Naive B cell (primary cell): ENCODE measurements around the gene TRAFD1. TPM values are rescaled to one million over a fixed set of nuclear protein-coding genes. Genes with fewer than 3 reads are reported as not detected.
"Not testable (repeated sequence)": the region's sequence is repeated elsewhere in the genome, so short reads cannot be mapped to it uniquely, and the experiment has no call there.

Experiments used
- ATAC-seq, 2 donors: fragments of 150-1000 bp; cut with Tn5 transposase; 2 replicates each; pipeline ENCODE4 v1.10.0; 2021; ENCODE audit warnings: low read depth in 2 of 2, mild to moderate bottlenecking in 2 of 2, moderate library complexity in 2 of 2
- DNase-seq: peaks from one replicate; pipeline ENCODE4 v3.0.0; 2022
- H3K27ac Mint-ChIP-seq, 6 donors: one replicate each; pipeline ENCODE4 v1.8.0; 2020 to 2022; ENCODE audit warnings: mild to moderate bottlenecking in 6 of 6, mixed read lengths in 6 of 6, moderate library complexity in 5 of 6, inconsistent platforms in 2 of 6
- H3K27me3 Mint-ChIP-seq, 3 donors: one replicate each; pipeline ENCODE4 v1.8.0; 2021 to 2022; ENCODE audit warnings: mixed read lengths in 3 of 3, mild to moderate bottlenecking in 1 of 3
- H3K36me3 Mint-ChIP-seq, 2 donors: one replicate each; pipeline ENCODE4 v1.8.0; 2020 to 2022; ENCODE audit warnings: mixed read lengths in 2 of 2, inconsistent platforms in 1 of 2, mild to moderate bottlenecking in 1 of 2
- H3K4me1 Mint-ChIP-seq, 3 donors: one replicate each; pipeline ENCODE4 v1.8.0; 2020 to 2022; ENCODE audit warnings: mixed read lengths in 3 of 3, inconsistent platforms in 1 of 3, mild to moderate bottlenecking in 1 of 3, moderate library complexity in 1 of 3
- H3K4me3 Mint-ChIP-seq, 8 donors: one replicate each; pipeline ENCODE4 v1.8.0; 2020 to 2022; ENCODE audit warnings: mild to moderate bottlenecking in 8 of 8, mixed read lengths in 8 of 8, moderate library complexity in 8 of 8, inconsistent platforms in 2 of 8
- H3K9me3 Mint-ChIP-seq, 7 donors: one replicate each; pipeline ENCODE4 v1.8.0; 2020 to 2022; ENCODE audit warnings: mixed read lengths in 7 of 7, mild to moderate bottlenecking in 5 of 7, inconsistent platforms in 2 of 7, moderate library complexity in 1 of 7
- polyA plus RNA-seq, 6 donors: library from polyadenylated mRNA; unstranded; fragments of 300-500 nt; fragmentation: Illumina TruSeq; gene quantifications; one replicate each; pipeline ENCODE4 v1.2.3, GENCODE V29; 2021; ENCODE audit warnings: low read depth in 6 of 6

TRAFD1 gene
- polyA plus RNA-seq, 6 donors from 2014 or later = 55.6 to 83.2 (median 80.2) TPM

- H3K27ac Mint-ChIP-seq = peak overlapping the region; percentile 69 to 97 (median 90)
- H3K36me3 Mint-ChIP-seq = no peaks in the 10 kb centered on the region
- ATAC-seq (no peak), DNase-seq (no peak)
- peak overlapping the region; percentile 91 to 100 (median 96) for H3K4me3 Mint-ChIP-seq
- no peaks in the 10 kb centered on the region for H3K9me3 Mint-ChIP-seq
- peaks cover 38 to 57% (median 47%) of the 10 kb centered on the region in 3 donors for H3K4me1 Mint-ChIP-seq
- no peaks in the 10 kb centered on the region for H3K27me3 Mint-ChIP-seq
These were observed 17.8 kb upstream of the TRAFD1 start for GRCh38 chr12:112107306-112108201.

- DNase-seq = peak; percentile 82
- Mint-ChIP-seq H3K27ac (peak within 1 kb of the TSS; percentile 92 to 98 (median 97)), H3K4me1 (peaks cover 41 to 49% (median 45%) of the 10 kb centered on the region in 3 donors), H3K36me3 (no peaks in the 10 kb centered on the region), H3K27me3 (no peaks in the 10 kb centered on the region), H3K4me3 (peak within 1 kb of the TSS; percentile 92 to 100 (median 96)), H3K9me3 (no peaks in the 10 kb centered on the region)
- ATAC-seq = peak; percentile 85 to 86
These were observed 16.9 kb upstream of the TRAFD1 start, which contains the start of gene NAA25 for GRCh38 chr12:112108202-112109079. Gene NAA25 (minus strand): TSS chr12:112108783. CDS start chr12:112108773, 10 bp downstream.

DNA sequence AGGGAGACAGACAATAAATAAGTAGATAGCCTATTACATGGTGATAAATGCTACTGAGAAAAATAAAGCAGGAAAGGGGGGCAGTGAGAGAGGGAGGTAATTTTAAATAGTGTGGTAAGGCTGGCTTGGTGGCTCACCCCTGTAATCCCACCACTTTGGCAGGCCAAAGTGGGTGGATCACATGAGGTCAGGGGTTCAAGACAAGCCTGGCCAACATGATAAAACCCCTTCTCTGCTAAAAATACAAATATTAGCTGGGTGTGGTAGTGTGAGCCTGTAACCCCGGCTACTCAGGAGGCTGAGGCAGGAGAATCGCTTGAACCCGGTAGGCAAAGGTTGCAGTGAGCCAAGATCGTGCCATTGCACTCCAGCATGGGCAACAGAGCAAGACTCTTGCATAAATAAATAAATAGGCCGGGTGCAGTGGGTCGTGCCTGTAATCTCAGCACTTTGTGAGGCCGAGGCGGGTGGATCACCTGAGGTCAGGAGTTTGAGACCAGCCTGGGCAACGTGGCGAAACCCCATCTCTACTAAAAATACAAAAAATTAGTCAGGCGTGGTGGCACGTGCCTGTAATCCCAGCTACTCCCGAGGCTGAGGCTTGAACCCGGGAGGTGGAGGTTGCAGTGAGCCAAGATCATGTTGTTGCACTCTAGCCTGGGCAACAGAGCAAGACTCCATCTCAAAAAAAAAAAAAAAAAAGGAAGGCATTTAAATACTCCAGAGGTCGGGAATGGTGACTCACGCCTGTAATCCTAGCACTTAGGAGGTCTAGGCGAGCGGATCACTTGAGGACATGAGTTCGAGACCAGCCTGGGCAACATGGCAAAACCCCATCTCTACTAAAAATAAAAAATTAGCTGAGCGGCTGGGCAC, 14.3 kb upstream of the TRAFD1 start:
- not testable (repeated sequence) for H3K9me3 Mint-ChIP-seq, DNase-seq, H3K36me3 Mint-ChIP-seq, ATAC-seq, H3K27ac Mint-ChIP-seq, H3K27me3 Mint-ChIP-seq
- Mint-ChIP-seq H3K4me3 (peak overlapping the region in 2 of 8 donors; percentile 35 to 77), H3K4me1 (peaks cover 25 to 31% (median 27%) of the 10 kb centered on the region in 3 donors)

- no peaks in the 10 kb centered on the region for H3K27me3 Mint-ChIP-seq
- peaks cover 24 to 28% (median 25%) of the 10 kb centered on the region in 3 donors for H3K4me1 Mint-ChIP-seq
- peak overlapping the region in 1 of 8 donors; percentile 14 for H3K4me3 Mint-ChIP-seq
- H3K9me3 Mint-ChIP-seq = no peaks in the 10 kb centered on the region
- H3K27ac Mint-ChIP-seq = no peak overlapping the region
- ATAC-seq (no peak), DNase-seq (no peak)
- H3K36me3 Mint-ChIP-seq = no peaks in the 10 kb centered on the region
These were observed 13.4 kb upstream of the TRAFD1 start for GRCh38 chr12:112111931-112112330.

DNA sequence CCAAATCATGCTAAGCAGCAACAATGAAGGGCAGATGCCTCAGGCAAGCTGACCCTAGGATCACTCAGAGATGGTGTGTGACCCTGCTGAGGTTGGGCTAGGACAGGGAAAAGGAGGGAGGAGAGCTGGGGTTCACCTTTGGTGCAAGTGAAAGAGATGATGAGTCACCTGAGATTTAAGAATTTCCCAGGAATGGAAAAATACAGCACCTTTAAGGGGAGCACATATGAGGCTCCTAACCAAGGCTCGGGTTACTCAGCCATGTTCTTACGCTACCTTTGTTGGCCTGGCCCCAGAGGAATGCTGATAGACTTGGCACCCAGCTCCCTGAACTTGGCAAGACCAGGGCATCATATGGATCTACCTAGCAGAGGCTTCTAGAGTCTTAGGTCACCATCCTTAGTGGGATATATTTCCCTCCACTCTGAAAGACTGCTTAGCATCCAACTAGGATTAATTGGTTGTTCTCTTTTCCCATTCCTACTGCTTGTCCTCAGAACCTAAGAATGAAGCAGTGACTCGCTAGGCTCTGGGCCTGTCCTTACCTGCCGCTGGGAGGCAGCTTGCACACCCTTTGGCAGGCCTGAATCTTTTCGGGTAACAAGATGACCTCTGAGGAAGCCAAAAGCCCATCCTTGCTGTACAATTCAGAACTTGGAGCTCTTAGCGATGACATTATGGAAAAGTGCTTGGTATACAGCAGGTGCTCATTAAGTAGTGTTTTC, 12.8 kb upstream of the TRAFD1 start:
- Mint-ChIP-seq H3K36me3 (no peaks in the 10 kb centered on the region), H3K27ac (no peak overlapping the region), H3K4me3 (peak overlapping the region in 1 of 8 donors; percentile 14), H3K4me1 (peaks cover 19 to 22% (median 21%) of the 10 kb centered on the region in 3 donors), H3K9me3 (no peaks in the 10 kb centered on the region), H3K27me3 (no peaks in the 10 kb centered on the region)
- DNase-seq (no peak), ATAC-seq (no peak)

DNA sequence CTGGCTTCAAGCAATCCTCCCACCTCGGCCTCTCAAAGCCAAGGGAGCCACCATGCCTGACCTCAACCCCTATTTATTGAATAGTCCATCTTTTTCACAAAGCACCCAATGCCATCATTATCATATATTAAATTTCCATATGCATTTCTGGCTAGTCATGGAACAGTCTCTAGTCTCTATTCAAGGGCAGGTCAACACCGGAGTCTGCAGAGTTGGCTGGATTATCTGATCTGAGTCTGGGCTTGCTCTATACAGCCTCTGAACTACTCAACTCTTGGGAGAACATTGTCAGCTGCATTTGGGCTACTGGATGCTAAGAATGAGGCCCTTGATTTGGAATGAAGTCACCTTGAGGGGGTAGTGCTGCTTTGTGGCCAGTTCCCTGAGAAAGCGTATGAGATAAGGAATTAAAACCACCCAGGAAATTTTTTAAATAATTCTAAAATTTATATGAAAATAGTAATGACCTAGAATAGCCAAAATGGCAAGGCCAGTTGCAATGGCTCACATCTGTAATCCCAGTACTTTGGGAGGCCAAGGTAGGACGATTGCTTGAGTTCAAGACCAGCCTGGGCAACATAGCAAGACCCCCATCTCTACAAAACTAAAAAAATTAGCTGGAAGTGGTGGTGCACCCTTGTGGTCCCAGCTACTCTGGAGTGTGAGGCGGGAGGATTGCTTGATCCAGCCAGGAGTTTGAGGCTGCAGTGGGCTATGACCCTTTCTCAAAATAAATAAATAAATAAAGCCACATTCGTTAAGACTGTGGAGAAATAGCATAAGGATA, 9.9 kb upstream of the TRAFD1 start:
- no peak for DNase-seq
- Mint-ChIP-seq H3K4me1 (peaks cover 5 to 10% (median 8%) of the 10 kb centered on the region in 3 donors), H3K27me3 (peaks cover 0 to 5% (median under 1%) of the 10 kb centered on the region in 3 donors), H3K9me3 (no peaks in the 10 kb centered on the region), H3K4me3 (no peak overlapping the region), H3K36me3 (no peaks in the 10 kb centered on the region), H3K27ac (peak overlapping the region in 1 of 6 donors; percentile 49)
- ATAC-seq = no peak

DNA sequence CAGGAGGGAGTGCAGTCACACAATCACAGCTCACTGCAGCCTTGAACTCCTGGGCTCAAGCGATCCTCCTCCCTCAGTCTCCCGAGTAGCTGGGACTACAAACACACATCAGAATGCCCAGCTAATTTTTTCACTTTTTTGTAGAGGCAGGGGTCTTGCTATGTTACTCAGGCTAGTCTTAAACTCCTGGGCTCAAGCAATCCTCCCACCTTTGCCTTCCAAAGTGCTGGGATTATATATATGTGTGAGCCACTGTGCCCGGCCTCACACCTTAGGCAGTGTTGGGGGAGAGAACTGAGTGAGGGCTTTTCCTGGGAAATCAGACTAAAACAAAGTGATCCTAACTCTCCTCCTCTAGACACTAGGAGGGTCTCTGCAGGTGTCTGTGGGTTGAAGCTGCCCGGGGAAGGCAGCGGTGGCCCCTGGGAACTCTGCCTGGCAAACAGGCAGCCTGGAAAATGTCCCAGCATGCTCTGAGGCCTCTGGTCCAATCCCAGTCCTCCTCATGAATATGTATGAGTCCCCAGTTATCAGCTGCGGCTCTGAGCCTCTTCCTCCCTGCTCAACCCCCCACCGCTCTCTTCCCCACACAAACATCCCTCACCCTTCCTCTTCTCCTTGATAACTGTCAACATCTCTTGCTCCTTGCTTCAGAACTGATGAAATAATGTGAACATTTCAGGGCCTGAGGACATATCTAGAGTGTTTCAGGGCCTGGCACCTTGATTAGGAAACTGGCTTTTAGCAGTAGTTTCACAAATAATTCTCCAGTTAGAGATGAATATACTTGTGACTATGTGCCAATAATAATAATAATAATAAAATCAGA, 8.9 kb upstream of the TRAFD1 start:
- Mint-ChIP-seq H3K36me3 (no peaks in the 10 kb centered on the region), H3K4me1 (peaks cover 5 to 9% (median 8%) of the 10 kb centered on the region in 3 donors), H3K9me3 (no peaks in the 10 kb centered on the region), H3K27me3 (peaks cover 5 to 7% (median 6%) of the 10 kb centered on the region in 3 donors), H3K27ac (no peak overlapping the region), H3K4me3 (peak overlapping the region in 2 of 8 donors; percentile 42 to 65)
- ATAC-seq (peak; percentile 25 to 33), DNase-seq (no peak)

DNA sequence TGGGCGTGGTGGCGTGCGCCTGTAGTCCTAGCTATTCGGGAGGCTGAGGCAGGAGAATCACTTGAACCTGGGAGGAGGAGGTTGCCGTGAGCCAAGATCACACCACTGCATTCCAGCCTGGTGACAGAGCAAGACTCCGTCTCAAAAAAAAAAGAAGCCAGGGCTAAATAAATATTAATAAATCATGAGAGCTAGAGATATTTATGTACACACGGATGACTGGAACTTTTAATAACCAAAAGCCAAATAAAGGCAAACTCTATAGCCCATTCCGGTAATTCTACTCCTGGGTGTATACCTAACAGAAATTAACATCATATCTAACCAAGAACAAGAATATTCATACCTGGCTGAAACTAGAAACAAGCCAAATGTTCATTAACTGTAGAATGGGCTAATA, 7.7 kb upstream of the TRAFD1 start:
- H3K27me3 Mint-ChIP-seq = peaks cover 6 to 9% (median 7%) of the 10 kb centered on the region in 3 donors
- ATAC-seq (no peak), DNase-seq (no peak)
- H3K27ac Mint-ChIP-seq = no peak overlapping the region
- no peaks in the 10 kb centered on the region for H3K36me3 Mint-ChIP-seq
- H3K4me1 Mint-ChIP-seq = peaks cover 5 to 9% (median 8%) of the 10 kb centered on the region in 3 donors
- no peaks in the 10 kb centered on the region for H3K9me3 Mint-ChIP-seq
- H3K4me3 Mint-ChIP-seq = no peak overlapping the region

DNA sequence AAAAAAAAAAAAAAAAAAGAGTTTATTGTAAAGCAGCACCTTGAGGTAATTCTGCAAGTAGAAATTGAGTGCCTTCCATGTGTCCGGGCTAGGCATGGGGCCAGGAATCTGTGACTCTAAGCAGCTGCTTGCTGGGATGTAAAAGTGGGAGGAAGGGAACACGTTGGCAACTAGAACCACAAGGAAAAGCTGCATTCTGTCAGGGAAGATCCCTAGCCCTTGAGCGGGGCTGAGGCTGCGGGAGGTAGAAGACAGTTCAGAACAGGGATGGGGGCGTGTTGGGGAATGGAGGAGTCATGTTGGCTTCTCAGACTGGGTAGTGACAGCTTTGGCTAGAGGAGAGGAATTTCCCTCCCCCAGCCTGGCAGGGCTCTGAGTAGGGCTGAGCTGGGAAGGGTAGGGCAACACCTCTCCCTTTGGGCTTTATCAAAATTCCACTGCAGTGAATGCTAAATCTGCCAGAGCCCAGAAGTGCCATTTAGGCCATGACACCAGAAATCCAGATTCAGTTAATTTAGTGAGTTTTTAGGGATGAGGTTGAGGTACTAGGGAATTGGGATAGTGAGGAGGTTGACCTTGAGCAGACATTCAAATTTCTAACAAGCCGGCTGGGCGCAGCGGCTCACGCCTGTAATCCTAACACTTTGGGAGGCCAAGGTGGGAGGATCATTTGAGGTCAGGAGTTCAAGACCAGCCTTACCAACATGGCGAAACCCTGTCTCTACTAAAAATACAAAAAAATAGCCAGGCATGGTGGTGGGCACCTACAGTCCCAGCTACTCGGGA, 3.4 kb upstream of the TRAFD1 start:
- Mint-ChIP-seq H3K27ac (peak overlapping the region in 2 of 6 donors; percentile 61 to 75), H3K27me3 (peaks cover 6 to 9% (median 7%) of the 10 kb centered on the region in 3 donors)

More for the DNA sequence above, 3.4 kb upstream of the TRAFD1 start:
- Mint-ChIP-seq H3K9me3 (no peaks in the 10 kb centered on the region), H3K36me3 (no peaks in the 10 kb centered on the region), H3K4me3 (peak overlapping the region in 1 of 8 donors; percentile 53), H3K4me1 (peaks cover 5 to 17% (median 14%) of the 10 kb centered on the region in 3 donors)
- DNase-seq = no peak
- ATAC-seq = no peak
